GM13977 (cell line): ENCODE data around the gene CTNNA2.

Experiments
- DNase-seq: peaks from one replicate; pipeline ENCODE4 v3.0.0; 2012; ENCODE audit warnings: low spot score
- in situ Hi-C: fragments of 300-500 bp; cut with MboI; formaldehyde crosslinking; loops from one replicate; pipeline ENCODE4 v1.12.0; 2022; ENCODE audit warnings: low sequenced_read_pairs, low pct_unique_long_range_greater_than_20kb, mixed read lengths, inconsistent platforms; ENCODE audit not compliant: unreplicated experiment
- TF ChIP-seq, protein P1 (sequence below): IDR thresholded peaks from 2 replicates; pipeline ENCODE4 v1.5.1; 2012; ENCODE audit warnings: mild to moderate bottlenecking, control low read depth; ENCODE audit not compliant: insufficient read depth; ENCODE audit errors: extremely low read depth, missing control alignments

CTNNA2 gene

GRCh38 chr2:79874015-79874414 is 361.2 kb downstream of the CTNNA2 start:
- DNase-seq, result no peak
- in situ Hi-C loops, result no loop called here
- TF ChIP-seq, protein P1, sequence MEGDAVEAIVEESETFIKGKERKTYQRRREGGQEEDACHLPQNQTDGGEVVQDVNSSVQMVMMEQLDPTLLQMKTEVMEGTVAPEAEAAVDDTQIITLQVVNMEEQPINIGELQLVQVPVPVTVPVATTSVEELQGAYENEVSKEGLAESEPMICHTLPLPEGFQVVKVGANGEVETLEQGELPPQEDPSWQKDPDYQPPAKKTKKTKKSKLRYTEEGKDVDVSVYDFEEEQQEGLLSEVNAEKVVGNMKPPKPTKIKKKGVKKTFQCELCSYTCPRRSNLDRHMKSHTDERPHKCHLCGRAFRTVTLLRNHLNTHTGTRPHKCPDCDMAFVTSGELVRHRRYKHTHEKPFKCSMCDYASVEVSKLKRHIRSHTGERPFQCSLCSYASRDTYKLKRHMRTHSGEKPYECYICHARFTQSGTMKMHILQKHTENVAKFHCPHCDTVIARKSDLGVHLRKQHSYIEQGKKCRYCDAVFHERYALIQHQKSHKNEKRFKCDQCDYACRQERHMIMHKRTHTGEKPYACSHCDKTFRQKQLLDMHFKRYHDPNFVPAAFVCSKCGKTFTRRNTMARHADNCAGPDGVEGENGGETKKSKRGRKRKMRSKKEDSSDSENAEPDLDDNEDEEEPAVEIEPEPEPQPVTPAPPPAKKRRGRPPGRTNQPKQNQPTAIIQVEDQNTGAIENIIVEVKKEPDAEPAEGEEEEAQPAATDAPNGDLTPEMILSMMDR, result no peak

DNA sequence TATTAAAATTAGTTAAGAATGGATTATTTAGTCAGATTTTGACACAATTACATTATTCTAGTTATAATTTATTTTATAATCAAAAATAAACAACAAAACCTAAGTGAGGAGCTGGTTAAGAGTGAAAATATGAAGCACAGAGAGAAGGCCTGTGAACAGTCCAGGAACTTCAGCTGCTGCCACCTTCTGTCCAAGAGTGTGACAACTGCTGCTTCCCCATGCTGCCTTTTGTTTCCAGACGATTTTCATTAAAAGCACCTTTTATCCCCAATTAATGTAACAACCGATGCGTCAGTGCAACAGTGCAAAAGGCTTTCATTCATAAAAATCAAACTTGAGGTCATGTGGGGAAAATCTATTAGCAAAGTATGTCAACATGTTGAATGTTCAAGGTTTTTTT is 363.6 kb downstream of the CTNNA2 start:
- TF ChIP-seq, protein P1, result peak; percentile 40
- DNase-seq, result peak; percentile 28

GRCh38 chr2:79882548-79882947 is 369.7 kb downstream of the CTNNA2 start:
- in situ Hi-C loops, result loop anchor here (25.0 kb wide), 1 partner anchor 845 kb away; the partner anchor contains the start of gene REG3G
- no peak for DNase-seq
- TF ChIP-seq, protein P1, result no peak

More for the DNA sequence above, 363.6 kb downstream of the CTNNA2 start:
- in situ Hi-C loops, result loop anchor here (25.0 kb wide), 1 partner anchor 839 kb away; the partner anchor contains the start of gene REG3G

GRCh38 chr2:79887747-79888374 is 375.0 kb downstream of the CTNNA2 start:
- in situ Hi-C loops, result loop anchor here (25.0 kb wide), 1 partner anchor 851 kb away; the partner anchor contains the start of gene REG3G
- TF ChIP-seq, protein P1, result peak; percentile 71
- peak; percentile 46 for DNase-seq

DNA sequence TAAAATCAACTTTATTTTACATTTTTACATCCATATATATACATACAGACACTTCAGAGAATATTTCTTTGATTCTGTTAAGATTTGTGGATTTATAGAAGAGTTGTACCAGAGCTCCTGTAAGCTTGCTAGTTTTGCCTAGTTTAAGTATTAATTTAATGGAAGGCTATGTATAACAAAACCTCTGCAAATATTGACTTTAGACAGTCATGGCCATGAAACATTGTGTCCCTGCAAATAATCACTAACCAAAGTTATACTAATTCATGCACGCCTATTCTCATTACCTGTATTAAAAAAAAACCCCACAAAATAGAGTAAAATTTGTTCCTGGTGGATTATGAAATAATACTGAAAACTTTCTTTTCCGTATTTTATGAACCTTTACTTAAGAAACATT is 379.3 kb downstream of the CTNNA2 start:
- TF ChIP-seq, protein P1, result no peak
- in situ Hi-C loops, result loop anchor here (25.0 kb wide), 1 partner anchor 855 kb away; the partner anchor contains the start of gene REG3G
- DNase-seq, result no peak

- in situ Hi-C loops, result loop anchor here (25.0 kb wide), 1 partner anchor 862 kb away; the partner anchor contains the start of gene REG3G
- TF ChIP-seq, protein P1, result no peak
- no peak for DNase-seq
These were observed 386.3 kb downstream of the CTNNA2 start for GRCh38 chr2:79899196-79899595.
